ENCODE measurements around the gene ZSCAN25.
"Not testable (repeated sequence)": the region's sequence is repeated elsewhere in the genome, so short reads cannot be mapped to it uniquely, and the experiment has no call there.

ZSCAN25 gene

DNA sequence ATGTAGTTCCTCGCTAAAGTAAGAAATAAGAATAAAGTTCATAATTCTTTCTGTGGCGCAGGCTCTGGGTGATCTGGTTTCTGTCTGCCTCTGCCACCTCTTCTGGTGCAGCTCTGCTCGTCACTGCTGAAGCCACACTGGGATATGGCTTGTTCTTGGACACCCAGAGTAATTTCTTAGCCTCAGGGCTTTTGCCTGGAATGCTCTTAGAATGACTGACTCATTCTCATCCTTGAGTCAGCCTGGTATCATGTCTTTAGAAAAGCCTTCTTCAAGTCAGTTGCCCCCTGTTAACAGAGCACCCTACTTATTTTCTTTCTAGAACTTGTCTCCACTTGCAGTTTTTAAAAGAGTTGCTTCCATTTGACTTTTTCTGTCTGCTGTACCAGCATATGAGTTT is 2.0 kb downstream of the ZSCAN25 start:
- DNase-seq, result no peak

DNA sequence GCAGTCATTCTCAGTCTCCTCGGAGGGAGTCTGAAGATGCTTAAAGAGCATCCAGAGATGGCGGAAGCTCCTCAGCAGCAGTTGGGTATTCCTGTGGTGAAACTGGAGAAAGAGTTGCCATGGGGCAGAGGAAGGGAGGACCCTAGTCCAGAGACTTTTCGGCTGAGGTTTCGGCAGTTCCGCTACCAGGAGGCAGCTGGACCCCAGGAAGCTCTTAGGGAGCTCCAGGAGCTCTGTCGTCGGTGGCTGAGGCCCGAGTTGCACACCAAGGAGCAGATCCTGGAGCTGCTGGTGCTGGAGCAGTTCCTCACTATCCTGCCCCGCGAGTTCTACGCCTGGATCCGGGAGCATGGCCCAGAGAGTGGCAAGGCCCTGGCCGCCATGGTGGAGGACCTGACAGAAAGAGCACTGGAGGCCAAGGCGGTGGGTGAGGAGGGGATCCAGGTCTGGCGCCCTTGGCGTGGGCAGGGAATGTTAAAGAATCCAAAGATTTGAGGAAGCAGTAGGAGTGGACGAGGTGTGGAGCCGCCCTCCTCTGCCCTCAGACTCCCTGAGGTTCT is 2.9 kb downstream of the ZSCAN25 start:
- DNase-seq, result no peak

- DNase-seq, result no peak
Measured at GRCh38 chr7:99621271-99621670, 4.5 kb downstream of the ZSCAN25 start.

- DNase-seq, result no peak
Measured at GRCh38 chr7:99622596-99622995, 5.8 kb downstream of the ZSCAN25 start.

DNA sequence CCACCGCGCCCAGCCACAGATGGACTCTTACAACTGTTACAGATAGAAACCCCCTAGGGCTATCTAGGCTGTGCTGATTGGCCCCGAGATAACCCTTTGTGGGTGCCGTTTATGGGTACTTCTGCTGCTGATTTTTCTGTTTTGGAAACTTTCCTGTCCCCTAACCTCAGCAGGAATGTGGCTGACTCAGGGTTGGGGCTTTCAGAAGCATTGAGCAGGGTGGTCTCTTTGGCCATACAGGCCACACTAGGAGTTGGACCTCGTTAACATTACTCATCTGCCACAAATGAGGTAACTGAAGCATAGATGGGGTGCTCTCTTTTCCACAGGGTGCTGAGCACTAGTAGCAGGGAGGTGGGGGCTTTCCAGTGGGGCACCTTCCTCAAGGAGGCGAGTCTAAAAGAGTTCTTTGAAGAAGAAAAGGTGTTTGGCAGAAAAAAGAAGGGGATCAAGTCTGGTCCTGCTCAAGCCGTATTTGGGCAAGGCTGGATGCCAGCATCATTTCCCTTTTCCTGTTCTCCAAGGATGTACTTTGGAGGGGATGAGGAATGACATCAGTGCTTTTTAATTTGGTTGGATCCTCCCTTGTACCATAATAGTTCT is 6.4 kb downstream of the ZSCAN25 start:
- no peak for DNase-seq

- DNase-seq, result no peak
Measured at GRCh38 chr7:99623702-99624447, 7.1 kb downstream of the ZSCAN25 start.

DNA sequence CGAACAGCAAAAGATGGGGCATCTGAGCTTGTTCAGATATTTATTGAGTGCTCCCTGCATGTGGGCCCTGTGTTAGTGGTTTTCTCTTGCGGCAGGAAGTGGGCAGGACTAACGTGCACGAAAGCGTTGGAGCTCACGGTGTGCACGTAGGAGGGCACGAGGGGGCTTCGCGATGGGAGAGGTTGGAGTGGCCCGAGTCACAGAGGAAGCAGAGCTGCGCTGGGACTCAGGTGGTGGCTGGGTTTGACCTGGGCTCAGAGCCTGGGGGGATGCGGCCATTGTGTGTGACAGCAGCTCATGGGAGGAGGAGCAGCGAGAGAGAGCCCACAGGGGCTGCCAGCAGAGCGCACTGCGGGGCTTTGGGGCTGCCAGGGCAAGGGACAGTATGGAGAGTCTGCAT is 7.7 kb downstream of the ZSCAN25 start:
- peak; percentile 52 for DNase-seq

- DNase-seq, result no peak
Measured at GRCh38 chr7:99625321-99625720, 8.6 kb downstream of the ZSCAN25 start.

GRCh38 chr7:99625961-99626360 is 9.2 kb downstream of the ZSCAN25 start:
- no peak for DNase-seq

GRCh38 chr7:99626661-99627060 is 9.9 kb downstream of the ZSCAN25 start:
- DNase-seq, result no peak

DNA sequence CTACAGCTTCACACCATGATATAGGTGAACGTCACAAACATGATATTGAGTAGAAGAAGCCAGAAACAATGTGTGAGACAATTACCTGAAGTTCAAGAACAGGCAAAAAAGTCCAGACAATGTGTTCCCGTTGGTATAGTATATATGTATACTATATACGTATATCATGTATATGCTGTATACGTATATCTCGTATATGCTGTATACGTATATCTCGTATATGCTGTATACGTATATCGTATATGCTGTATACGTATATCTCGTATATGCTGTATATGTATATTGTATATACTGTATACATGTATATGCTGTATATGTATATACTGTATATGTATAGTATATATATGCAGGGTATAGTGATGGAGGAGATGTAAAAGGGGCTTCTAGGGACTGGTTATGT is 10.8 kb downstream of the ZSCAN25 start:
- no peak for DNase-seq

DNA sequence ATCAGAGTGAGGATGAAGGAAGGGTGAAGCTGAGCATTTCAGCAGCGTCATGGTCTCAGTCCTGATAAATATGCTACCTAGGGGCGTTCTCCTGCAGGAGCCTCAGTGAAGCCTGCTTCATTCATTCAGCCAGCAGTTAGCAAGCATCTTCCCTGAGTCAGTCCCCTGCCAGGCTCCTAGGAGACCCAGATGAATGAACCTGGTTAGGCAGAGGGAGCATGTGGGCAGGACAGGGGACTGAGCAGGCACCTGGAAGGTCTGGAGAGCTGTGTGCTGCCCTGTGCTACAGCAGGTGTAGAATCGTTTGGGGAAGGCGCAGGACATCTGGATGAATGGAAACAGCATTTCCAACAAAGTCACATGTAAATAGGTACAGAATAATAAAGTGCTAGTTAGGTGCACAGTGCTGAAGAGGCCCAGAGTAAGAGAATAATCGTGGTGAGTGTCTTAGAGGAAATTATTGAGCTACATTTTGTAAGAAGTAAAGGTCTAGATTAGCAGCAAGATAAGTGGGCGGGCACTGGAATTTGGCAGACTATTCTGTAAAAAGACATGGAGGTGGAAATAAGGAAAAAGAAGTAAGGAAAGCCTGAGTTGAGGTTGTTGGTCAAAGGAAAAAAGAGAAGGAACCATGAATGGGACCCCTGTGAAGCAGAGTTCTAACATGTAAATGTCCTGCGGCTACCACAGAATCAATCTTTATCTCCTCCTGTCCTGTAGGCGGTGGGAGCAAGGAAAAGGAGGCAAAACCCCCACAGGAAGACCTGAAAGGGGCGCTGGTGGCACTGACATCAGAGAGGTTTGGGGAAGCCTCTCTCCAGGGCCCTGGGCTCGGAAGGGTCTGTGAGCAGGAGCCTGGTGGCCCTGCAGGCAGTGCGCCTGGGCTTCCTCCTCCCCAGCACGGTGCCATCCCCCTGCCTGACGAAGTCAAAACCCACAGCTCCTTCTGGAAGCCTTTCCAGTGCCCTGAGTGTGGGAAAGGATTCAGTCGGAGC is 12.0 kb downstream of the ZSCAN25 start:
- DNase-seq, result no peak

DNA sequence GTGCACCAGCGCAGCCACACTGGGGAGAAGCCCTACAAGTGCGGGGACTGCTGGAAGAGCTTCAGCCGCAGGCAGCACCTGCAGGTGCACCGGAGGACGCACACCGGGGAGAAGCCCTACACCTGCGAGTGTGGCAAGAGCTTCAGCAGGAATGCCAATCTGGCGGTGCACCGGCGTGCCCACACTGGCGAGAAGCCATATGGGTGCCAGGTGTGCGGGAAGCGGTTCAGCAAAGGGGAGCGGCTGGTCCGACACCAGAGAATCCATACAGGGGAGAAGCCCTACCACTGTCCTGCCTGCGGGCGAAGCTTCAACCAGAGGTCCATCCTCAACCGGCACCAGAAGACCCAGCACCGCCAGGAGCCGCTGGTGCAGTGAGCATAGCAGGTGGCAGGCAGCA is 12.9 kb downstream of the ZSCAN25 start:
- DNase-seq, result no peak

DNA sequence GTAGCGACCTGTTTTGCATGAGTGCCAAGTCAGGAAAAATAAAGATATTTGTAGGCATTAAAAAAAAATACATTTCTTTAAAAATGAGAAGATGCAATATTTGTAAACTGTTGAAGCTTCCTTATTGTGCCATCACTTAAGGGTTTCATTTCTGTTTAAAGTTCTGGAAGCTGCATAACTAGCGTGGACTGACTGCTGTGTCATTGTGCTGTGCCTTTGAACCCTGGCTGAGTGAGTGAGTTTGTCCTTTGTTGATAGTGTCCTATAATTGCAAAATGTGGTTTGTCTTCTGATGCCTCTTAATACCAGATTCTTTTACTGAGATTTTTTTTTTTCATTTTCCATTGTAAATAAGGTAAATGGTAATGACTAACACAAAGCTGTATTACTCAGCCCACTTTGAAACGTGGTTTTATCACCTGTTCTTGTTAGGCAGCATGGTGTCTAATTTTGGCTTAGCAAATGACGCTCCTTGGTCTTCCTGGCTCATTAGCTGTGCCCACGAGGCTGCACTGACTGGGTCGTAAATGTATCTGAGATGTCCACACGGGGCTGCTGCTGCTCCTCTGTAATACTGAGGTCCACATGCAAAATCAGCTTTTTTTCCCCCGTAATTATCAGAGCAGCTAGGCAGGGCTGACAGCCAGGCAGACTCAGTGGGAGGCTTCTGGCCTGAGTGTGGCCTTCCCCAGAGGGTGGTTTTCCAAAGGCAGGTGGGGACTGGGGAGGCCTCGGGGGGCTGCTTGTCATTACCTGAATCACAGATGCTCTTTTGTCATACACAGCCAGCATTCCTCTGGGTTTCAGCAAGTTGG is 14.8 kb downstream of the ZSCAN25 start:
- no peak for DNase-seq

GRCh38 chr7:99637414-99637813 is 20.7 kb downstream of the ZSCAN25 start:
- DNase-seq, result not testable (repeated sequence)

DNA sequence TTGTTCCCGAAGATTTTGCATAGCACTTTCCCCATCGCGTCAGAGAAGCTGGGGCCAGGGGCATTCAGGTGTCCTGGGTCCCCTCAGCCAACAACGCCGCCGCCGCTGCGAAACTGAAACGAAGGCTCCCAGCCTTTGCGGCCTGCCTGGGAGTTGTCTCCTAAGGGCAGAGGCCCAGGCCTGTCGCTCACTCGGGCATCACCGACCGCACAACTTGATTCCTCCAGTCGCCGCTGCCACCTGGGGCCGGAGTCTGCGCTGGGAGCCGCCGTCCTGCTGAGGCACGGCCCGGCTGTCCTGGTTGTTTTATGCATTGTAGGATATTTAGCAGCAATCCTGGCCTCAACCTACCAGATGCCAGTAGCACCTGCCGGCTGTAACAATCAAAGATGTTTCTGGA is 22.0 kb downstream of the ZSCAN25 start:
- no peak for DNase-seq

GRCh38 chr7:99639267-99639666 is 22.5 kb downstream of the ZSCAN25 start:
- no peak for DNase-seq

GRCh38 chr7:99642027-99642426 is 25.3 kb downstream of the ZSCAN25 start:
- DNase-seq, result no peak

- no peak for DNase-seq
Measured at GRCh38 chr7:99643464-99643863, 26.7 kb downstream of the ZSCAN25 start.

DNA sequence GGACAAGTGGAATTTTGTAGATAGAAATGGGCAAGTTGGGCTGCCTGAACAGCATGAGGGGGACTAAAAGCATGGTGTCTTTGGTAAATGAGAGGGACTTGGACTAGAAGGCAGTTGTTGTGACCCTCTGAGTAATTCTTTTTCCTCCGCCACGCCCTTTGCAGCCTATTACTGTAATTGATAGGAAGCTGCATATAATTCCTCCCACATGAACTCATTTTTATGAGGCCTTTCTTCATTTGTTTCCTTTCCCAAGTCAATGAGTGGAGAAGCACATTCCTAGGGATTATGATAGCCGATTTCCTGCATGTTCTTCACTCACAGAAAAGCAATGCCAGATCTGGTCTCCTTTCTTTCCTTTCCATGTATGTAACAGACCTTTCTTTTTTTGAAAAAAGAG is 27.7 kb downstream of the ZSCAN25 start:
- no peak for DNase-seq

GRCh38 chr7:99645590-99645989 is 28.8 kb downstream of the ZSCAN25 start:
- no peak for DNase-seq

GRCh38 chr7:99648843-99649242 is 32.1 kb downstream of the ZSCAN25 start:
- DNase-seq, result no peak
